ENCODE results near the gene LIMS3.
"Not testable (repeated sequence)": the region's sequence is repeated elsewhere in the genome, so short reads cannot be mapped to it uniquely, and the experiment has no call there.

LIMS3 gene

GRCh38 chr2:109914552-109914951 lies 16.1 kb downstream of the LIMS3 start:
- not testable (repeated sequence) for H3K4me3 Mint-ChIP-seq, H3K27me3 Mint-ChIP-seq, H3K4me1 Mint-ChIP-seq, H3K27ac Mint-ChIP-seq, H3K9me3 Mint-ChIP-seq, H3K36me3 Mint-ChIP-seq

DNA sequence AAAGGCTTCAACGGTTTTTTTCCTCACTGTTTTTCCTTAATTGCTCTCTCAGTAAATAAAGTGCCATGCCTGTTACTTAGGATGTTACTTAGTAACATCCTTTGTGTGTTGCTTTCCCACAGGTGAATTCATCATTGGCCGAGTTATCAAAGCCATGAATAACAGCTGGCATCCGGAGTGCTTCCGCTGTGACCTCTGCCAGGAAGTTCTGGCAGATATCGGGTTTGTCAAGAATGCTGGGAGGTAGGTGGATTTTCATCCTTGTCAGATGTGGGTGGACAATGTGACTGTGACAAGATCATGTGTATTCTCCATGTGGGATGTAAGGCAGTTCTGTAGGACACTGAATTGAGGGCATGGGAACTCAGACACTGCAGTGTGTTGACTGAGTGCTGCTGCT lies 17.3 kb downstream of the LIMS3 start:
- H3K4me1 Mint-ChIP-seq, H3K4me3 Mint-ChIP-seq, H3K27ac Mint-ChIP-seq, H3K27me3 Mint-ChIP-seq, H3K9me3 Mint-ChIP-seq, H3K36me3 Mint-ChIP-seq: not testable (repeated sequence)

DNA sequence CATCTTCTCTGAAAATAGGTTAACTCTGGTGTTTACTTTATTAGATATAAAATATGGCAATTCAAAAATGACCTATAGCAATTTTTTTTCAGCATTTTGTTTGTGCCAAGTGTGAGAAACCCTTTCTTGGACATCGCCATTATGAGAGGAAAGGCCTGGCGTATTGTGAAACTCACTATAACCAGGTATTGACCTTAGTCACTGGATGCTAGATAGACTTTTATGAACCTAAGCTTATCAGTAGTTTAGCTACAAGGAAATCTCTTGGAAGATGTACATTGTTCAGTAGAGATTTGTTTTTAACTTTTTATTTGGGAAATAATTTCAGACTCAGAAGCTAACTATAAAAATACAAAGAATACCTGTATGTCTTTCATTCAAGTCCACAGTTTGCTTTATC lies 21.7 kb downstream of the LIMS3 start:
- not testable (repeated sequence) for H3K4me1 Mint-ChIP-seq, H3K36me3 Mint-ChIP-seq, H3K4me3 Mint-ChIP-seq, H3K27ac Mint-ChIP-seq, H3K27me3 Mint-ChIP-seq, H3K9me3 Mint-ChIP-seq

DNA sequence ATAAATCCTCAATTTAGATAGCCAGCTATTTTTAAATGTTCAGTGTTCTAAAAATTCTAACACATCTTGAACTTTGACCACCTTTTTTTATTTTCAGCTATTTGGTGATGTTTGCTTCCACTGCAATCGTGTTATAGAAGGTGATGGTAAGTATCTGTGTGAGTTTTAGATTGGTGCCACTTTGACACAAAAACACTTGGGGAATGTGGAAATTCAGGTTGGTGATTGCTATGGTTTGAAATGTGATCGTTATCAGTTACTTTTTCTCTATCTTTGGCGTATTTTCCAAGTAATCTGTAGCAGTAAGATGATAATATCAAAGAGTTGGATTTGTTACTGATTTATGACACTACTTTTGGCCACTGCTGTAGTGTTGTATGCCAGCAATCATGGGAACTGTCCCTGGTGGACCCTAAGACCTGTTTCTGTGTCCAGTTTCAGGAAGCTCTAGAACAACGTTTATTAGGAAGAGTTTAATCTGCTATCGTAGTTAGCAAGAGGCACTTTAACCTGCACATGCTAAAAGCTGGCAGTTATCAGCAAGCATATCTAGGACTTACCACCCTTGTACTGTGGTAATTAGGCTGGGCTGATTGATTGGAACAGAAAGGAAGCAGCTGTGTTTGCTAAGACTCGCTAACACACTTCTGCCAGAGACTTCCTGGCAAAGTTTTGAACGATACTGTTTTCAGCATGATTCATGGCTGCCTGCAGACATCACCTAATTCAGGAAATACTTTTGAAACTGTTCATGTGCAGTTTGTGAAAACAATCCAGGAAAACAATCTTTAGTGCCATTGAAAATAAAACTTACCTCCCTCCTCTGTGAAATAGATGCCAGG lies 23.3 kb downstream of the LIMS3 start:
- not testable (repeated sequence) for H3K9me3 Mint-ChIP-seq, H3K27ac Mint-ChIP-seq, H3K4me3 Mint-ChIP-seq, H3K36me3 Mint-ChIP-seq, H3K27me3 Mint-ChIP-seq, H3K4me1 Mint-ChIP-seq

- not testable (repeated sequence) for H3K9me3 Mint-ChIP-seq, H3K4me1 Mint-ChIP-seq, H3K36me3 Mint-ChIP-seq, H3K4me3 Mint-ChIP-seq, H3K27ac Mint-ChIP-seq, H3K27me3 Mint-ChIP-seq
These were observed 26.0 kb downstream of the LIMS3 start for GRCh38 chr2:109924481-109924880.

DNA sequence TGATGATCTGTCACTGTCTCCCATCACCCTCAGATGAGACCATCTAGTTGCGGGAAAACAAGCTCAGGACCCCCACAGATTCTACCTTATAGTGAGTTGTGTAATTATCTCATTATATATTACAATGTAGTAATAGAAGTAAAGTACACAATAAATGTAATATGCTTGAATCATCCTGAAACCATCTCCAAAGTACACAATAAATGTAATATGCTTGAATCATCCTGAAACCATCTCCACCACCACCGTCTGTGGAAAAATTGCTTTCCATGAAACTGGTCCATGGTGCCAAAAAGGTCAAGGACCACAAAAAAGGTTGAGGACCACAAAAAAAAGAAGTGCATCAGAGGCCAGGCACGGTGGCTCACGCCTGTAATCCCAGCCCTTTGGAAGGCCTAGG lies 29.3 kb downstream of the LIMS3 start:
- not testable (repeated sequence) for H3K36me3 Mint-ChIP-seq, H3K27ac Mint-ChIP-seq, H3K4me1 Mint-ChIP-seq, H3K27me3 Mint-ChIP-seq, H3K9me3 Mint-ChIP-seq, H3K4me3 Mint-ChIP-seq

DNA sequence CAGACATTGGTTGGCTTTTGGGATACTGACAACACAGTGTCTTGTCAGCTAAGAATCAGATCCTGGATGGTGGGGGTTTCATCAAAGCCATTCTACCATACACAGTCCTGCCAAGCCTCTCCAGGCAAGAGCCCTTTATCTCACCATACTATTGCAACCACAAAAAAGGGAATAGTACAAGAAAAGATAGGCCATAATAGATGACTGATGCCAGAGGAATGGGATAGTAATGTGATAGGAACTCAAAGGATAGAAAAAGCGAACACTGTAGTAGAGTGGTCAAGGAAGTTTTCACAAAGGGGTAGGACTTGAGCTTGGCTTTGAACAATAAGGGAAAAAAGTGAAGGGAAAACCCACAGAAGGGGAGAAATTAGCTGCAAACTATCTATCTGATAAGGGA lies 30.7 kb downstream of the LIMS3 start:
- H3K4me1 Mint-ChIP-seq, H3K36me3 Mint-ChIP-seq, H3K27me3 Mint-ChIP-seq, H3K27ac Mint-ChIP-seq, H3K4me3 Mint-ChIP-seq, H3K9me3 Mint-ChIP-seq: not testable (repeated sequence)

GRCh38 chr2:109936534-109936933 lies 38.0 kb downstream of the LIMS3 start:
- H3K36me3 Mint-ChIP-seq, H3K27ac Mint-ChIP-seq, H3K4me3 Mint-ChIP-seq, H3K4me1 Mint-ChIP-seq, H3K9me3 Mint-ChIP-seq, H3K27me3 Mint-ChIP-seq: not testable (repeated sequence)

DNA sequence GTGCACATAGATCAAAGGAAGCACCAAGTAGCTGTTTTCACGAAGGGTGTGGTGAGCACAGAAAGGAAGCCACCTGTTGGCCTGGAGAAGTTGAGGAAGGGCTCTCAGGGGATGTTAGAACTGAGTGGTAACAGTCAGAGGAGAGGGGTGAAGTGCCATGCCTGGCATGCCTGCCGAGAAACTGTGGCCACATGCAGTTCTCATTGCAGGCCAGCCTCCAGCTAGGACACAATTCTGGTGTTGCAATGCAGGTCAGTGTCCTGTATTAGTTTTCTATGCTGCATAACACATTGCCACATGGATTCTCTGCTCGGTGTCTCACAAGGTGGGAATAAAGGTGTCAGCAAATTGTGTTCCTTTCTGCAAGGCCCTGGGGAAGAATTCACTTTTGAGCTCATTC lies 46.9 kb downstream of the LIMS3 start:
- H3K9me3 Mint-ChIP-seq, H3K4me1 Mint-ChIP-seq, H3K27ac Mint-ChIP-seq, H3K4me3 Mint-ChIP-seq, H3K27me3 Mint-ChIP-seq, H3K36me3 Mint-ChIP-seq: not testable (repeated sequence)

- not testable (repeated sequence) for H3K9me3 Mint-ChIP-seq, H3K4me3 Mint-ChIP-seq, H3K36me3 Mint-ChIP-seq, H3K27me3 Mint-ChIP-seq, H3K27ac Mint-ChIP-seq, H3K4me1 Mint-ChIP-seq
These were observed 48.9 kb downstream of the LIMS3 start for GRCh38 chr2:109947262-109947958.

DNA sequence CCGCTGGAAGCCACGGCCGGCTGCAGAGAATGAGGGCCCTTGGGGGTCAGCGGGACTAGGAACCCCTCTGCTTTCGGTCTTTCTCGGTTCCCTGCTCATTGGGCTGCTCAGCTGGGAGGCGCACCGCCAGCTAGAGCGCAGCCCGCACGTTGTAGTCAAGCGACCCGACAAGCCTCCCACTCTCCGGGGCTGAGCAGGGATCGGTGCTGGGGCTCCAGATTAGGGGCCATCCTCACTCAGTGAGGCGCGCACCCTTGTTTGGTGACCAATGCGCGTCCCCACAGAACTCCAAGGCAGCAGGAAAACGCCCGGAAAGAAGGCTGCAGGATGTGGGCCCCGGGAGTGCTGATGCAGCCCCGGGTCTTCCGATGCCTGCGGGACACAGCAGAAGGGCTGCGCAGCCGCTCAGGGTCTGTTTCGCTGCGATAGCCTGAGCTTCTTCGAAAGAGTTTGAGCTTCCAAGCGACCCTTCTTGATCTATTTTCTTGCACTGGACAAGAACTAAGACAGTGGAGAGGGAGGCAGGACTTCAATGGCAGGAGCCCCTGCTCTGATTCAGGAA lies 49.6 kb downstream of the LIMS3 start:
- not testable (repeated sequence) for H3K27me3 Mint-ChIP-seq, H3K4me1 Mint-ChIP-seq, H3K9me3 Mint-ChIP-seq, H3K36me3 Mint-ChIP-seq, H3K27ac Mint-ChIP-seq, H3K4me3 Mint-ChIP-seq

- not testable (repeated sequence) for H3K27ac Mint-ChIP-seq
These were observed 51.8 kb downstream of the LIMS3 start for GRCh38 chr2:109950146-109950843.

GRCh38 chr2:109963942-109964341 lies 65.5 kb downstream of the LIMS3 start:
- H3K27ac Mint-ChIP-seq, H3K36me3 Mint-ChIP-seq, H3K4me3 Mint-ChIP-seq, H3K4me1 Mint-ChIP-seq, H3K9me3 Mint-ChIP-seq, H3K27me3 Mint-ChIP-seq: not testable (repeated sequence)

More at GRCh38 chr2:109950146-109950843, 51.8 kb downstream of the LIMS3 start:
- not testable (repeated sequence) for H3K27me3 Mint-ChIP-seq, H3K36me3 Mint-ChIP-seq, H3K4me1 Mint-ChIP-seq, H3K9me3 Mint-ChIP-seq, H3K4me3 Mint-ChIP-seq

DNA sequence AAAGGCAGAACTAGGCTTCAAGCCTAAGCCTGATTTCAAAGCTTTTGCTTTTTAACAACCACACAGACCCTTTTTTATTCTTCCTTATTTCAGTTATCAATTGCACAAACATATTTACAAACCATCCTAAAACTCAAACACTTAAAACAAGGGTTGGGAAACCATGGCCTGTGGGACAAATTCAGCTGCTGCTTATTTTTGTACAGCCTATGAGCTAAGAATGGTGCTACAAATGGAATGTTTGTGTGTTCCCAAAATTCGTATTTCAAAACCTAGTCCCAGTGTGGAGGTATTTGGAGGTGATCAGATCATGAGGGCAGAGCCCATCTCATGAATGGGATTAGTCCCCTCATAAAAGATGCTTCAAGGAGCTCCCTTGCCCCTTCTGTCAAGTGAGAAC lies 67.0 kb downstream of the LIMS3 start:
- H3K36me3 Mint-ChIP-seq, H3K4me1 Mint-ChIP-seq, H3K27ac Mint-ChIP-seq, H3K9me3 Mint-ChIP-seq, H3K27me3 Mint-ChIP-seq, H3K4me3 Mint-ChIP-seq: not testable (repeated sequence)

DNA sequence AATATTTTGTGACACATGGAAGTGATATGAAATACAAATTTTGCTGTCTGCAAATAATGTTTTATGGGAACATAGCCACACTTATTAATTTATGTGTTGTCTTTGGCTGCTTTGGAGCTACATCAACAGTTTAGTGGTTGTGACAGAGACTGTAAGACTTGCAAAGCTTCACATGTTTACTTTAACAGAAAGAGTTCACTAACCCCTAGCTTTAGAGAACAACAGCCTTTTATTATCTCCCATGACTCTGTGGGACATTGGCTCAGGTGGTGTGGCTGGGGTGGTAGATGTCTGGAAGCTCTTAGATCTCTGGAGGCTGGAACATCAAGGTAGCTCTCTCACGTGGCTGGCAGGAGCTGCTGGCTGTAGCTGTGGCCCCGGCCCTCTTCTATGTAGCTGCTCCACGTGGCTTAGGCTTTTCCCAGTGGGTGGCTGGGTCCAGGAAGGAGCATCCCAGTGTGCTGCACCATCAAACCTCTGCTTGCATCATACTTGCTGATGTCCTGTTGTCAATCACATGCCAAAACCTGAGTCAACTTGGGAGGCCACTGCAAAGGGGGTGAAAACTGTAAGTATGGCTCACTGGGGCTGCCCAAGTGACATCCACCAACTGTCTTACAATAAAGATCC lies 67.7 kb downstream of the LIMS3 start:
- not testable (repeated sequence) for H3K36me3 Mint-ChIP-seq, H3K4me3 Mint-ChIP-seq, H3K27me3 Mint-ChIP-seq, H3K4me1 Mint-ChIP-seq, H3K27ac Mint-ChIP-seq, H3K9me3 Mint-ChIP-seq

DNA sequence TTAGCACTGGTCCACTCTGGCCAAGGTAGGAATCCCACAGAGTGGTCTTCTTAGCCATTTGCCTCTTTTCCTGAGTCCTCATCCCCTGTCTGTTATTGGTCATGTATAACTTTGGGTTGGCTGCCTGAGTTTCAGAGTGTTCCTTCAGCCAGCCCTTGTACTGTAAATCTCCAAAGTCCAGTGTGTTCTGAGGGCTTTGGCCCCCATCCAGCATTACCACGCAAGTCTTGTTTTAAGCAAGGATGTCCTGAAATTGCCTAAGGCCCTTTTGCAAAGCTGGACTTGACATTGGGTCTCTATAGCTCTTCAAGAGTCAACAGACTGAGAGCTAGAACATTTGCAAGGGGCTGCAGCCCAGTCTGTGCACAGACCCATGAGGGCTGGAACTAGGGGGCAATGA lies 68.4 kb downstream of the LIMS3 start:
- not testable (repeated sequence) for H3K9me3 Mint-ChIP-seq, H3K4me3 Mint-ChIP-seq, H3K36me3 Mint-ChIP-seq, H3K27ac Mint-ChIP-seq, H3K27me3 Mint-ChIP-seq, H3K4me1 Mint-ChIP-seq

Data from activated naive CD4-positive, alpha-beta T cell treated with anti-CD3 and anti-CD28 coated beads, Interleukin-2, amount 50 U/mL, for 24 hours (primary cell).